HG02938 (cell line): ENCODE results near the gene EIF6.

Experiments used
- ATAC-seq: cut with Tn5 transposase; IDR thresholded peaks from one replicate; pipeline ENCODE4 v1.9.1; 2021; ENCODE audit warnings: mild to moderate bottlenecking, moderate library complexity; ENCODE audit not compliant: unreplicated experiment

Gene EIF6

DNA sequence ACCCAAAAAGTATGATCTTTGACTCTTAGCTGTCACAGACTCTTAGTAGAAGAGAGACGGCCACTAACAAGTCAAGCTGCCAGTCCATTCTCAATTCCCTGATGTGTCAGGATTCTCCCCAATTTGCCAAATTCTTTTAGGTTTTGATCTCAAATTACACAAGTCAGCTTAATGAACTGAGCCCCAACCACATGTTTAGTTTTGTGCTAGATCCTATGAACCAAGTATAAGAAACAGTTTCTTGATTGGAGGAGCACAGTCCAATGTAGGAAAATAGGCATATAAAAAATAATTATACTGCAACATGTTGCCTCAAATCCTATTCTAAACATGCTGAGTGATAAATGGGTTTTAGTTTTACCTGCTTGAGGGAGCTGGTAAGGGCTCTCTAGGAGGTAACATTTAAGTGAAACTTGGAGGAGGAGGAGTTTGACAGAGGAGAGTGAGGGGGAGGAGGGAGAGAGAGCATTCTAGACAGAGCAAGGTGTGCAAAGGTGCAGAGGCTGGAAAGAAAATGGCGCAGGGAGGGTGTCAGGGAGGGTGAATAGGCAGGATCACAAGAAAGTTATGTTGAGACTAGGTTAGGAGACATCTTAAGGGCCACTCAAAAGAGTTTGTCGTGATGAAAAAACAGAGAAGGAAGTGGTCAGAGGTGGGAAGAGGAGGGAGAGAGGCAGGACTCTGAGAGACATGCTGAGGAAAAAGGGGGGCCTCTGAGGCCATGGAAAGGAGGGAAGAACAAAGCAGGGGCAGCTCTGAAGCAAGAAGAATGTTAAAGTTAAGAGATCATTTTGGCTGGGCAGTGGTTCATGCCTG, 30.5 kb upstream of the EIF6 start:
- ATAC-seq, result no peak

DNA sequence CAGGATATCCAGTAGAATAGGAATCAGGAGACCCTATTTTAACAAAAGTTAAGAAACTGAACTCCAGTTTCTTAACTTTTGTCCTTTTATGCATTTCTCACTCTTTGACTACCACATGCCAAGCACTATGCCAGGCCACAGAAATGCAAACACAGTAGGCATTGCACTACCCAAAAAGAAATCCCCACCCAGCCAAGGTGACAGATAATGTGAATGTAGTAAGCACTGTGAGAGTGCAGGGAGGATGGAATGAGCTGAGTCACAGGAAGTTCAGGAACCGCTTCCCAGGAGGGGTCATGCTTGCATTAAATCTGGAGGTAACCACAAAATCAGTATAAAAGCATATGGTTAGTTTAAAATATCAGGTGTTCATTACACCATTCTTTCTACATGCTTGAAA, 27.7 kb upstream of the EIF6 start:
- no peak for ATAC-seq

DNA sequence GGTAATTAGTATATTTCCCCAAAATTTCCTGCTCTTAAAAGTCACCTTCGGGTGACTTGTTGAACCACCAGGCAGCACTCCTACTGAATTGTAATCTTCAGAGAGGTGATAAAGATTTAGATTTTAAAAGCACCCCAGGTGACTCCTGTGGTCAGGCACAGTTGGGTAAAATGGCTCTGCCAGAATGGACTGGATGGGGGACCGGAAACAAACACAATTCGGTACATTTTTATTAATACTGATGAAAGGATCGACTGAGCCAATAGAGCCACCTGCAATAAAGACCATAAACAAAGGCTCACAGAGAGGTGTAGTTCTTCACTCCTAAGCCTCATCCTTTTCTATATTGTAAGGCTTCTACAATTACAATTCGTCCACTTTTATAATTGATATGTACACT, 27.2 kb upstream of the EIF6 start:
- ATAC-seq, result no peak

DNA sequence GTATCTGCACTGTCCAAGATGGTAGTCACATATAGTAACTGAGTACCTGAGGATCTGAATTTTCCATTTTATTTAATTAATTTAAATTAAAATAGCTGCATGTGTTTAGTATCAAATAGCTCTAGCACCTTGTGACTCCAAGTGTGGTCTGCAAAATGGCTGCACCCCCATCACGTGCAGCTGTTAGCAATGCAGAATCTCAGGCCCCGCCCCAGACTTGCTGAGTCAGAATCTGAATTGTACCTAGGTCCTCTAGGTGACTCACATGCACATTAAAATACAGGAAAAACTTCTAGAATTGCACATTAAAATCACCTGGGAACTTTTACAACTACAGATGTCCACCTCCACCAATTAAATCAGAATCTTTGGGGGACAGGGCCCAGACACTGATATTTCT, 26.8 kb upstream of the EIF6 start:
- ATAC-seq, result no peak

DNA sequence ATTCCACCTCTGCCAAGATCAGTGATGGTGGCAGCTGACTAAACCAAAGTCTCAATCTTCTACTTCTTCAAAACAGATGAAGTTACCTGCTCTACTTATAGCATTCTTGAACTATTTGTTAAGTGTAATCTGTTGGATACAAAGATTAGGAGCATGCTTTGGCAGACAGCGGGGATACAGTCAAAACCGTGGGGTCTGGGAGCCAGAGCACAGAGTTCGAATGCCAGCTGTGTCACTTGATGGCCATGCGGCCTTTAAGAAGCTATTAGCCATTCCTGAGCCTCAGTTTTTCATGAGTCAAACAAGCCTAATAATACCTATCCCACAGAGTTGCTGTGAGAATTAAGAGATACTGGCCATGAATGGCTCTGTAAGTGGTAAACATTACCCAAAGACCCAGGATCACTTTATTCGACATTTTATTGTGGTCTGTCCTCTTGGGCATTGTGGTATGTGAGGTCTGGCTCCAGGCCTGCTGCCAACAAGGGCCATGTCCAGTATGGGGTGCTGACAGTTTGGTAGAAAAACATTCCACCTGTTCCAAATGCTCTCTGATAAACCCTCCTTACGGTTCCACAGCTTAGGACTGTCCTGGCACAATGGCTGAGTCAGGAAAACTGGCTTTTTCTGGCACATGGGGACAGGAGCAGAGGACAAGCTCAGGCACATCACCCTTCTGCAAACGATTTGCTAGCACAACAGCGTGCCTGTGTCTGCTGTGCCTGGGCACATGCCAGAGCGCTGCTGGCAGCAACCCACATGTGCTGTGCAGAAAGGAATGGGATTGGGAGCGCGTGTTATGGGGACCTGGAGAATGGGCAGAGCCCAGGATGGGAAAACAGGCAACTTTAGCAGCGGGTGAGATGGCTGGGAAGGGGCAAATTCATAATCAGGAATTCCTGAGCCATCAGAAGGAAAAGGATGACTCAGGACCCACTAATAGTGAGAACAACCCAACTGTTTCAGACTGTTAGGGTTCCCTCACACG, 23.4 kb upstream of the EIF6 start:
- ATAC-seq, result no peak

DNA sequence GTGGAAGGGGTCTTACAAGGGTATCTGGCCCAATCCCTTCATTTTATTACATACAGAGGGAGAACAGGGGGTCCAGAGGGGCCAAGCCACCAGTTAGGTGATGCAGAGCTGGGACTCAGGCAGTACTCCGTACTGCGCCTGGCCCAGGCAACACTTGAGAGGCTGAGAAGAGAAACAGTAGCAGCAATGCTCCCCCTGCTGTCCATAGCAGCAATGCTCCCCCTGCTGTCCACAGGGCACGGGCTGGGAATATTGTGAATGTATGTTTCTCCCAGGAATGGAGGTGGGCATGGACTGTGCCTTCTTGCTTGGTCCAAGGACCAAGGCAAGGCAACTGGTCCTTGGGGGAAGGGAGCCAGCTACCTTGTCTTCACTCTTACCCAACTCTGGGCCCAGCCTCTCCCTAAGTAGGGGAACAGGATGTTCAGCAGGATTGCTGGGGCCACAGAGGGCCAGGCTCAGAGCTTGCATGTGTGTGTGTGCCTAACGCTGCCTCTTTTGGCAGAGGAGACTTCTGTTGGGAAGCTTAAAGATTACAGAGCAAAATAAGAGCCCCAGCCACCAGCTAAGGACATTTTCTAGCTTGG, 22.5 kb upstream of the EIF6 start:
- ATAC-seq, result no peak

DNA sequence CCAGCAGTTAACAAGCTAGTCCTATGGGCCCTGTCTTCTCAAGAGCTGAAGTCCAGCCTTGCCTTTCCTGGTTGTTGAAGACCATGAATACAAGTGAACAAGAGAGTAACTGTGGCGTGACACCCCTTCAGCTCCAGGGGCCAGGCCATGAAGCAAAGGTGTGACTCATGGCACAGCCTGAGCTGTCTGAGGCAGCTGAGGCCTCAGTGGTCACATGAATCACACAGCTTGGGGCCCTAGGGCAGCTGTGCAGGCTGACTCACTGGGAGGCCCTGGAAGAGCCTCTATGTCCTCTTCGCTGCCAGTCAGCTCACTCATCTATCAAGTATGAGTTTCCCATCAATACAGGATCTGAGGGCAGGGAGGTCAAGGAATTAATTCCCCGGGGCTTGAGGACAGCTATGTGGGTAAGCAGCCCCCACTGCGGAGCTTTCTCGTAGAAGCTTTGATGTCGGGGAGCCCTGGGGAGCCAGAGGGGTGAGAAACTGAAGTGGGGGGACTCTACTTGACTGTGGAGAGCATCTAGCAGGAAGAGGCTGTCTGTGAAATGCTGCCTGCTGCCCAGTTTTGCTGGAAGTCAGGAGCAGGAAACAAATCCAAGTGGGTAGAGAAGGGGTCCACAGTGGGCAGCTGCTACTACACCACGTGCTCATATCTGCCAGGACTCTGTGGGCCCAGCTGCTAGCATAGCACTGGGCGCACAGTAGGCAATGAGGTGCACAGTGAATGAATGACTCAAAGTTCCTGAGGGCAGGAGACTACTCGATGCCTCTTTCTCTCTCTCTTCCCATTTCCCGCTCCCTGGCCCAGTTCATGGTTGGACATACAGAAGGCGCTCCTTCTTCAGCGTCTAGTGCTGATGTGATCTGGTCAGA, 21.3 kb upstream of the EIF6 start:
- no peak for ATAC-seq

DNA sequence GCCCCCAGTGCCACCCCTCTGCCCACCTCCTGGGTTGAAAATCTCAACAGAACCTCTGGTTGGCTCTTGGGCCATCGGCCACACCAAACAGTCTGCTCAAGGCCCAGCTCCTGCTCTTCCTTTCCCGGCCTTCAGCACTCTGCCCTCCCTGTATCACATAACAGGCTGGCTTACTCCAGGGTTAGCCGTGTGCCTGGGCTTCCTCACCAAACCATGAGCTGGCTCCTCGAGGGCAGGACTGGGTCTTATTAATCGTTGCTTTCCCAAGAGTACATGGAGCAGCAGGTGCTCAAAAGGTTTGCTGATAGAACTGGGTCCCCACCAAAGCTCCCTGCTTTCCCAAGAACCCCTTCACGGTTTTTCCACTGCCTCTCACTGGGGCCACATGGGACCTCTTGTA, 20.4 kb upstream of the EIF6 start:
- ATAC-seq, result no peak

DNA sequence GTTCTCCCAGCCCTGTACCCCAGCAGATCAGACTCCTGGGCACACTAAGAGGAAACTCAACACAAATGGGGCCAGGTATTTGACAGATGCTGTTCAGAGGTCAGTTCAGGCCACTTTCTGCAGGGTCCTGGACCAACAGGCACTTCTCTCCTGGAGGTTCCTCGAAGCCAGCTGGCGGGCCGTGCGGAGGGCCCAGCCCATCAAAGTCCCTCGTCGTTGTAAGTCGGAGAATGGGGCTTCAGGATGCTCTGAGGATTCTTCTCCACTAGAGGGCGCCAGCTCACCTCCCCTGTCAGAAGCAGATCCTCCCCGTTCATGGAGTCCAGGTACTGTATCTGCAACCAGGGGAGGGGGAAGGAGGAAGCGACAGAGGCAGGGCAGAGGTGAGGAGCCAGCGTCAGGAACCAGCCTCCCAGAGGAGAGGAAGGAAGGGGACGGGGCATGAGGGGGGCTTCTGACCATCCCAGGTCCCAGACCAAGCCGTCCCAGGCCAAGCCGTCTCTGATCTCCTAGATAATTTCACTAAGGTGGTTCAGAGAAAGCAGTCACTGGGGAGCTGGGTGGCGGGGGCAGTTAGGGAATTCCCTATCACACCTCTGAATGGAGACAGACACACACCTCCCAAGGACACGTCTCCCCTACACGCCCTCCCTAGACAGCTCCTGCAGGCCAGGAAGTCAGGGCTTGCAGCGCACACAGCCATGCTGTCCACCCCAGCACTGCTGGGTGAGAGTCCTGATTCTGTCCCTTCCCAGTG, 19.3 kb upstream of the EIF6 start:
- no peak for ATAC-seq

DNA sequence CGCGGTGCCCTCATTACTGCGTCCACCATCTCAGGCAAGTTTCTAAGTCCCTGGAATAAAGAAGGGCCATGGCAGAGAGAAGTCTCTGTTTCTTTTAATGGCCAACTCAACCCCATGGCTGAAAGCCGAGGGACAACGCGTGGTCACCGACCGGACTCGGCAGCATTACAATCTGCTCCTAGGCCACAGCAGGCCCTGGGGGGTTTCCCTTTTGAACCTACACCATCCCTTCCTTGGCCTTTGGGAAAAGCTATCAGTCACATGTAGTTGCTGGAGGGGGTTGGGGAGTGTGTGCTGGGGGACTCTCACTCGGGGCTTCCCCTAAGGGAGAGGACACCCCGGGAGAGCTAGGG, 18.8 kb upstream of the EIF6 start:
- no peak for ATAC-seq

DNA sequence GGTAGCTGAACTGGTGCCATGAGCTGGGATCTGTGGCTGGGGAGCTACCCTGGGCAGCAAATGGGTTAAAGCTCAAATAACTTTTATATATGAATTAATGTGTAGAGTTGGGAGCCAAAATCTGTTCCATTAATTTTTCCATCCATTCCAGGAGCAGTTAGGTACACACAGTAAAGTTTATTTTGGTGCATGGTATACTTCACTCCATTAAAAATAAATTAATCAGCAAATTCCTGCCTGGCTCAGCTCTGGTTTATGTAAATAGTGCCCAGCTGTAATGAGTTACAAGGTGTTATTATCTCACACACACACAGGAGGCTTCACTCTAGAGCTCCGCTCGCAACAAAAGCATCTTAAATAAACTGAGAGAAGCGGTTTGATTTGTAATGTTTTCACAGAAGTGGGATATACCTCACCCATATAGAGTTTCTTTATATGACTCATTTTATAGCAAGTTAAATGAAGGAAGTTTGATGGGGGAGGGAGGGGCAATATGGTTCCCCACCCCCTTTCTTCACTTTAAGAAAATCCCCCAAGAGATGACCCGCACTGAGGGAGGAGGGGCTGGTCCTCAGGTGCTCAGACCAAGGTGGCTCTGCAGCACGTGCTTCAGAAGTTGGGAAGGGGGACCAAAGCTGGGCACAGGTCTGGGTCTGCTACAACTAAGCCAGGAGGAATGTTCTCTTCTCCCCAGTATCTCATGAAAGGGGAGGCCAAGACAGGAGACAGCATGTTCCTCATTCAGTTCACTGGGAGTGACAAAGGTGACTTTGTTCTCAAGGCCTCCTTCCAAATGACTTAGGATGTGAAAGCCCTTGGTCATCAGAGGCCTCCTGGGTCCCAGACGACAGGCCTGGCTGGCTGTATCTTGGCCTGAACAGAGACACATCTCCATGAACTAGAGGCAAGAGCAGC, 18.1 kb upstream of the EIF6 start:
- no peak for ATAC-seq

DNA sequence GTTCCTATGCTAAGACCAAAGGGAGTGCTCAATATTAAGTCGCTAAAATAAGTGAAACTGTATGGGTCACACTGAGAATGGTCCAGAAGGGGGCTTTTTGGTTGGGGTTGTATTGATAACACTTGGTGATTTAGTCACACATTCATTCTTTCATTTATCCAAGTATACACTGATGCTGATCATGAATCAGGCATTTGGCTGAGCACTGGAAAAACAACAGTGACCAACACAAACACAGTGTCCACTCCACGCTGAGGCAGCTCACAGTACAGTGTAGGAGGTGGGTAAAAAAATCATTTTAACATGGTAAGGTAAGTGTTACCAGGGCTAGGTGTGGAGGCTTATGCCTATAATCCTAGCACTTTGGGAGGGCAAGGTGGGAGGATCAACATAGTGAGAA, 16.9 kb upstream of the EIF6 start:
- no peak for ATAC-seq

DNA sequence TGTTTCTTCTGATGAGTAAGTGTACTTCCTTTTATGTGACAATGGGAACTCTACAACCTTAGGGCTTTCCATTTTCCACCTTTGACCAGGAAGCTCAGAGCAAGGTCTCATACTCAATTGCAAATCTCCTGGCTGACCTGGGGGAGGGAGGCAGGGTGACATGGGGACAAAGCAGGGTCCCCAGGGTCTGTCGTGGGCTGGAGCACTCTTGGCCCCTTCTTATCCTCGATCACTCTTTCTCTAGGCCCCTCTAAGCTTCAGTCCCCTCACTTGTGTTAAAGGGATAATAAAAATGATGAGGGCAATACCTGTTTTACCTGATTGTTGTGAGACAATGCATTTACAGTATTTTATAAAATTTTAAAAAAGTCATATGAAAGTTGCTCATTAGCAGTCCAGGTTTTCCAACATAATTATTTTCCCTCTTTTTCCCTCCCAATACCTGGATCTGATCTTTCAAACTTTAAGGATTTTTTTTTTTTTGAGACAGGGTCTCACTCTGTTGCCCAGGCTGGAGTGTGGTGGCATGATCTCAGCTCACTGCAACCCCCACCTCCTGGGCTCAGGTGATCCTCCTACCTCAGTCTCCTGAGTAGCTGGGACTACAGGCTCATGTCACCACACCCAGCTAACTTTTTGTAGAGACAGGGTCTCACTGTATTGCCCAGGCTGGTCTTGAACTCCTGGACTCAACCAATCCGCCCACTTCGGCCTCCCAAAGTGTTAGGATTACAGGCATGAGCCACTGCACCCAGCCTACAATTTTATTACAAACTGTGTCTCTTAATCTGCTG, 16.1 kb upstream of the EIF6 start:
- ATAC-seq, result no peak

DNA sequence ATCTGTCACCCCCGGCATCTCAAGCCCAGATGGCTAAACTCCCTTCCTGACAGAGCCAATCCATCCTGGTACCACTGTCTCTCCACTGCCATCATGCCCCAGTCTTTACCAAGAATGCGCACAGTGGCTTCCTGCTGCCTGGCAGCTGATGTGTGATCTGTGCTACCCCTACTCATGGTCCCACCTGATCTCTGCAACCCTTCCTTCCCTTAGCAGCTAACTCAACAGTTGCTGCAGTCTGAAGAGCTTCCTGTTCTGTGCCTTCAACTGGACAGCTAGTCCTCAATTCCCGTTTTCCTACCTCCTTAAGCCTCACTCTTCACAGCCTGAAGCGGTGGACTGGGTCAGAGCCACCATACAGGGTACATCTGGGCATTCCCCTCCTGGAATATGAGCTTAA, 15.2 kb upstream of the EIF6 start:
- ATAC-seq, result no peak

DNA sequence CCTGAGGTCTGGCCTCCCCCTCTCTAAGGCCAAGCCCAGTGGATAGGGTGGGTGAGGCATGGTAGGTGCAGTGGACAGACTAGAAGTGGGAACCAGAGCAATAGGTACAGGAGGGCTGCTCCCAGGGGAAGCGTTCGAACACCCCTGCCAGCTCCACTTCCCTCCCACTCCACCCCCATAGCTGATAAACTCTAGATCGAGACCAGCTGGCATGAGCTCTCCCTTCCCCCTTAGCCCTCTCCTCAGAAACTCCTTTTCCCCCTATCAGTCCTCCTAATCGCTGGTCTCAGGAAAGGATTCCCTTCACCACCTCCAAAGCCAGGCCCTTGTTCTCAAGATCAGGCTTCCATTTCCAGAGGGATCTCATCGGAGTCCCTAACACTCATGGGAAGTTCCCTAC, 13.7 kb upstream of the EIF6 start:
- no peak for ATAC-seq

DNA sequence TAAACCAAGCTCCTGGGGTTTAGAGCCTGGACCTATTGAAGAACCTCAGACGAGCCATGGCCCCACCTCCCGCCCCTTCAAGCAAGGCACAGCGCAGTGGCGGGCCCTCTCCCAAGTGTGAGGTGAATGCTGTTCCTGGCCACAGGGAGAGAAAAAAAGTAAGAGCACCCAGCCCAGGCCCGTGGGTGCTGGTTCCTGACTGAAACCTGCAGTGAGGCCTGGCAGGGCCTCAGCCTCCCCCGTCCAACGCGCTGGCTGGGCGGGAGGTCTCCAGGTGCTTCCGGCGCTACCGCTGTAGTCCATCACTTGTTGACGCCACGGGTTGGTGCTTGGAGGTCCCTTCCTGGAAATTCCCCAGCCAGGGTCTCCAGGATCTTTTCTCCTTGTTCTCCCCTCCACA, 13.2 kb upstream of the EIF6 start:
- ATAC-seq, result no peak

DNA sequence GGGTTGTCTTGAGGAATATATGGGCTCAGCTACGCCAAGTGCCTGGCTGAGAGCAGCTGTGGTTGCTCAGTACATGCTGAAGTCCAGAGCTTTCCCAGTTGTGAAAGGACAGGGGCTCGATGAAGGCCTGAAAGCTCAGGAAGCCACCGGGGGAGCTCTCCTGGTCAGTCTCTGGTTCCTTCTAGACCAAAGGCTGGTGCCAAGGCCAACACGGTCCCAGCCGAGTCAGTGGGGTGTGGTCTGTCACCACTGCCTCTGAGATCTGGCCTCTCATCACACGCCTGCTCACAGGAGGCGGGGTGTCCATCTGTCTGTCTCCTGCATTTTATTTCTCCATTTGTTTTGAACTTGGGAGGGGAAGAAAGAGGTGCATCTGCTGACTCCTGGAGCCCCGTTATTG, 12.6 kb upstream of the EIF6 start:
- no peak for ATAC-seq

DNA sequence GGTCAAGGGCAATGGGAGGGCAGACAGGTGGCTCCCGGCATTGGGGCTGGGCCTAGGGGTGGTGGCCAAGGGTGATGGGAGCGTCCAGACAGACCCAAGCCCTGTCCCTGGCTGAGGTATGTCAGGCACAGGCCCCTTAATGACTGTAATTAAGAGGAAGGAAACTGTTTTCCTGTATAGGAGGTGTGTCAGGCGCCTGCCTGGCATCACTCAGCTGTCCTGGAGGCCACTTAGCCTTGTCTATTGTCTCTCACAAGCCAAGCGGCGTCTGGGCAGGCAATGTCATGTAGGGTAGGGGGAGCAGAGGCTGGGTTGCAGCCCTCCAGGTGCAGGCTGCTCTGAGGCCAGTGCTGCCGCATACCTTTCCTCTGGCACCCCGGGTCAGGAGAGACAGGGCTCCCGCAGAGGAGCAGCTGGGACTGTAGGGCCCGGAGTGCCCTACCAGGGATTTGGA, 11.6 kb upstream of the EIF6 start:
- ATAC-seq, result no peak
